Caco-2 (cell line): ENCODE results near the gene NYNRIN. TPM values are rescaled to one million over a fixed set of nuclear protein-coding genes. Genes with fewer than 3 reads are reported as not detected.

Experiments
- BruUV-seq: library from RNA; stranded (reverse); fragments of 400-500 nt; replicated peaks from 2 replicates; lab custom pipeline; 2021; lab: Mats Ljungman, UMichigan
- CTCF ChIA-PET: fragments of 300-600 bp; sonication (Branson Sonifier 250); formaldehyde crosslinking; loops from one replicate; lab custom pipeline; 2022; ENCODE audit warnings: antibody characterized with exemption; lab: Charles Lee
- POLR2A ChIA-PET: fragments of 300-600 bp; sonication (Branson Sonifier 250); formaldehyde crosslinking; loops from one replicate; lab custom pipeline; 2022; ENCODE audit warnings: antibody characterized with exemption; lab: Charles Lee
- DNase-seq, 2 experiments: peaks; one replicate each; pipeline versions ENCODE4 v3.0.0 to v3.0.0-alpha.2; 2020 to 2022
- H3K27me3 ChIP-seq: replicated peaks from 2 replicates; pipeline ENCODE4 v1.6.0; 2011; ENCODE audit warnings: low read length; ENCODE audit not compliant: control insufficient read depth, insufficient read depth
- H3K36me3 ChIP-seq: 2 replicates; pipeline ENCODE4 v1.5.1; 2011; ENCODE audit warnings: low read length; ENCODE audit not compliant: control insufficient read depth, insufficient read depth
- H3K4me1 ChIP-seq: fragments of 250-450 bp; sonication (Bioruptor Pico); 2 replicates; pipeline ENCODE4 v1.5.1; 2020; ENCODE audit warnings: mild to moderate bottlenecking
- H3K4me3 ChIP-seq: 2 replicates; pipeline ENCODE4 v1.5.1; 2011; ENCODE audit warnings: low read depth, mild to moderate bottlenecking, control low read depth, low read length
- H3K9me3 ChIP-seq: fragments of 250-450 bp; sonication (Bioruptor Pico); 2 replicates; pipeline ENCODE4 v1.5.1; 2020; ENCODE audit warnings: mild to moderate bottlenecking, moderate library complexity
- H3K27ac Mint-ChIP-seq: one replicate; pipeline ENCODE4 v1.8.0; 2022; ENCODE audit warnings: mixed read lengths; ENCODE audit not compliant: unreplicated experiment
- H3K27me3 Mint-ChIP-seq: one replicate; pipeline ENCODE4 v1.8.0; 2022; ENCODE audit warnings: mixed read lengths; ENCODE audit not compliant: insufficient read depth, unreplicated experiment
- H3K36me3 Mint-ChIP-seq: one replicate; pipeline ENCODE4 v1.8.0; 2022; ENCODE audit warnings: mild to moderate bottlenecking, mixed read lengths; ENCODE audit not compliant: insufficient read depth, unreplicated experiment
- H3K4me1 Mint-ChIP-seq: one replicate; pipeline ENCODE4 v1.8.0; 2022; ENCODE audit warnings: low read depth, mixed read lengths; ENCODE audit not compliant: unreplicated experiment
- H3K4me3 Mint-ChIP-seq: one replicate; pipeline ENCODE4 v1.8.0; 2022; ENCODE audit warnings: mild to moderate bottlenecking, moderate library complexity, mixed read lengths; ENCODE audit not compliant: unreplicated experiment
- H3K9me3 Mint-ChIP-seq: one replicate; pipeline ENCODE4 v1.8.0; 2022; ENCODE audit warnings: mixed read lengths; ENCODE audit not compliant: unreplicated experiment
- CTCF ChIP-seq, 2 experiments: fragments of 200-600 bp in 1 of 2; IDR thresholded peaks; 1 replicate in 1 of 2; 2 replicates in 1 of 2; pipeline versions ENCODE4 v1.5.1 to v1.8.0; 2011 to 2022; ENCODE audit warnings: antibody characterized with exemption in 1 of 2, control low read depth in 1 of 2, inconsistent platforms in 1 of 2, low read depth in 1 of 2, low read length in 1 of 2, mild to moderate bottlenecking in 1 of 2, moderate library complexity in 1 of 2; ENCODE audit not compliant: insufficient read depth in 1 of 2, severe bottlenecking in 1 of 2, unreplicated experiment in 1 of 2
- intact Hi-C: fragments of 100-400 bp; cut with micrococcal nuclease; formaldehyde crosslinking; loops from one replicate; pipeline ENCODE4 v1.10.0; 2022; ENCODE audit not compliant: unreplicated experiment
- total RNA-seq: library from RNA; stranded (reverse); gene quantifications from 2 replicates; pipeline ENCODE4 v1.2.3, GENCODE V29; 2022

The NYNRIN gene
- total RNA-seq, 1 experiment from 2014 or later = 5.9 TPM

- H3K9me3 ChIP-seq = no peaks in the 10 kb centered on the region
- Mint-ChIP-seq H3K4me3 (peak overlapping the region; percentile 22), H3K9me3 (no peaks in the 10 kb centered on the region), H3K36me3 (no peaks in the 10 kb centered on the region), H3K27me3 (no peaks in the 10 kb centered on the region), H3K27ac (peak overlapping the region; percentile 27), H3K4me1 (peaks cover 25% of the 10 kb centered on the region)
- no peak for DNase-seq
- H3K36me3 ChIP-seq = no peaks in the 10 kb centered on the region
- no peaks in the 10 kb centered on the region for H3K27me3 ChIP-seq
- BruUV-seq = TSS peak; percentile 34
- peaks cover 73% of the 10 kb centered on the region for H3K4me1 ChIP-seq
- intact Hi-C loops = no loop called here
- no peak overlapping the region for H3K4me3 ChIP-seq
- no peak for TF ChIP-seq CTCF (IDR thresholded peaks at IDR 0.05; ENCODE audit: insufficient read depth in 1 of 2, low read depth in 1 of 2, low read length in 1 of 2, severe bottlenecking in 1 of 2, unreplicated experiment in 1 of 2)
- CTCF ChIA-PET = interaction anchor here (1.0 to 2.3 kb wide), 5 partner anchors 10 to 94 kb away, joined by 3 to 23 read pairs (median 5); no protein-coding TSS in a partner anchor
- POLR2A ChIA-PET = interaction anchor here (0.5 to 1.0 kb wide), 3 partner anchors 15 to 167 kb away, joined by 3 to 8 read pairs (median 3); no protein-coding TSS in a partner anchor
These were observed 27.5 kb downstream of the NYNRIN start for GRCh38 chr14:24426150-24426911.

GRCh38 chr14:24426912-24427536 is 28.2 kb downstream of the NYNRIN start:
- intact Hi-C loops = loop anchor here (1.0 kb wide), 1 partner anchor 60 kb away; no protein-coding TSS in a partner anchor
- Mint-ChIP-seq H3K4me1 (peaks cover 31% of the 10 kb centered on the region), H3K4me3 (peak overlapping the region; percentile 22), H3K27ac (peak overlapping the region; percentile 27), H3K36me3 (peaks cover 6% of the 10 kb centered on the region), H3K9me3 (no peaks in the 10 kb centered on the region), H3K27me3 (no peaks in the 10 kb centered on the region)
- no peak for TF ChIP-seq CTCF (IDR thresholded peaks at IDR 0.05; ENCODE audit: insufficient read depth in 1 of 2, low read depth in 1 of 2, low read length in 1 of 2, severe bottlenecking in 1 of 2, unreplicated experiment in 1 of 2)
- no peaks in the 10 kb centered on the region for H3K9me3 ChIP-seq
- H3K4me1 ChIP-seq = peaks cover 76% of the 10 kb centered on the region
- H3K27me3 ChIP-seq = no peaks in the 10 kb centered on the region
- ChIA-PET POLR2A (interaction anchor here (0.5 to 1.0 kb wide), 4 partner anchors 15 to 168 kb away, joined by 3 to 8 read pairs (median 3); no protein-coding TSS in a partner anchor), CTCF (interaction anchor here (1.0 to 2.3 kb wide), 5 partner anchors 9 to 94 kb away, joined by 3 to 23 read pairs (median 5); no protein-coding TSS in a partner anchor)
- H3K36me3 ChIP-seq = no peaks in the 10 kb centered on the region
- H3K4me3 ChIP-seq = no peak overlapping the region
- DNase-seq = peak; percentile 75 to 88
- BruUV-seq = no TSS peak
